HepG2 (cell line): ENCODE results near the gene BIN1. TPM values are rescaled to one million over a fixed set of nuclear protein-coding genes. Genes with fewer than 3 reads are reported as not detected.

ENCODE experiments used
- ATAC-seq: fragments of 200-7000 bp; cut with Tn5 transposase; 3 replicates; pipeline ENCODE4 v1.9.1; 2020; ENCODE audit warnings: mild to moderate bottlenecking, moderate library complexity
- BruUV-seq: library from RNA; stranded (reverse); fragments of 400-500 nt; replicated peaks from 2 replicates; lab custom pipeline; 2021; lab: Mats Ljungman, UMichigan
- CTCF ChIA-PET: fragments of 300-600 bp; formaldehyde crosslinking; extraction: SDS; loops from one replicate; lab custom pipeline; 2021; ENCODE audit warnings: low total read pairs, inconsistent platforms, low intra/inter-chr PET ratio; lab: Yijun Ruan, JAX
- POLR2A ChIA-PET: fragments of 350-600 bp; sonication (Branson Sonifier 250); formaldehyde crosslinking; loops from one replicate; lab custom pipeline; 2020; ENCODE audit warnings: antibody characterized with exemption, inconsistent platforms; lab: Yijun Ruan, JAX
- DNase-seq: peaks from one replicate; pipeline ENCODE4 v3.0.0-alpha.2; 2015; ENCODE audit warnings: low spot score
- FAIRE-seq: peaks from 3 replicates; lab custom pipeline; 2011; peaks lifted over from hg19 to GRCh38; lab: Jason Lieb, UNC
- H2AFZ ChIP-seq: one replicate; pipeline ENCODE4 v1.6.1; 2011; ENCODE audit warnings: low read length, inconsistent platforms
- H3K27ac ChIP-seq: fragments of 300-600 bp; 3 replicates; pipeline ENCODE4 v1.8.0; 2011; ENCODE audit warnings: mixed run types, mild to moderate bottlenecking, mixed read lengths, low read length, inconsistent platforms; ENCODE audit not compliant: insufficient read depth; ENCODE audit errors: extremely low read length
- H3K27me3 ChIP-seq, 2 experiments: fragments of 200-600 bp in 1 of 2; 2 replicates in 1 of 2; 3 replicates in 1 of 2; pipeline versions ENCODE4 v1.6.0 to v1.8.0; 2011; ENCODE audit warnings: low read length in 2 of 2, mild to moderate bottlenecking in 2 of 2, moderate library complexity in 2 of 2, inconsistent platforms in 1 of 2; ENCODE audit not compliant: insufficient read depth in 2 of 2, control insufficient read depth in 1 of 2
- H3K36me3 ChIP-seq, 2 experiments: fragments of 200-600 bp in 1 of 2; replicated peaks in 1 of 2; 2 replicates in 1 of 2; 3 replicates in 1 of 2; pipeline versions ENCODE4 v1.5.1 to v1.8.0; 2011; ENCODE audit warnings: low read length in 2 of 2, inconsistent platforms in 1 of 2; ENCODE audit not compliant: insufficient read depth in 2 of 2, control insufficient read depth in 1 of 2
- H3K4me1 ChIP-seq: 2 replicates; pipeline ENCODE4 v1.5.1; 2012; ENCODE audit warnings: low read length, inconsistent platforms; ENCODE audit not compliant: insufficient read depth
- H3K4me2 ChIP-seq: 2 replicates; pipeline ENCODE4 v1.6.0; 2011; ENCODE audit warnings: low read depth, low read length, inconsistent platforms
- H3K4me3 ChIP-seq, 3 experiments: fragments of 200-600 bp in 1 of 3; sonication (generic), shearing (Covaris generic) in 1 of 3; replicated peaks in 1 of 3; 2 replicates each; pipeline ENCODE4 v1.5.1; 2011 to 2016; ENCODE audit warnings: low read length in 3 of 3, inconsistent platforms in 2 of 3, low read depth in 2 of 3, mild to moderate bottlenecking in 2 of 3, control low read depth in 1 of 3, mixed read lengths in 1 of 3; ENCODE audit not compliant: insufficient read depth in 1 of 3
- H3K79me2 ChIP-seq: one replicate; pipeline ENCODE4 v1.6.1; 2011; ENCODE audit warnings: low read length, inconsistent platforms; ENCODE audit not compliant: insufficient read depth
- H3K9ac ChIP-seq: 2 replicates; pipeline ENCODE4 v1.6.0; 2011; ENCODE audit warnings: mild to moderate bottlenecking, low read depth, low read length, inconsistent platforms; ENCODE audit not compliant: insufficient read depth
- H3K9me3 ChIP-seq: 2 replicates; pipeline ENCODE4 v1.5.1; 2012; ENCODE audit warnings: mild to moderate bottlenecking, low read length
- H4K20me1 ChIP-seq: 2 replicates; pipeline ENCODE4 v1.6.0; 2011; ENCODE audit warnings: inconsistent platforms, mild to moderate bottlenecking, low read length, moderate library complexity; ENCODE audit not compliant: insufficient read depth
- CEBPG ChIP-seq: IDR thresholded peaks from 2 replicates; pipeline ENCODE4 v1.6.1; 2016
- CERS6 ChIP-seq: sonication (generic); formaldehyde crosslinking; IDR thresholded peaks from 2 replicates; pipeline ENCODE4 v1.5.0; 2020; ENCODE audit warnings: missing genetic modification reagents
- CTCF ChIP-seq: sonication (generic); formaldehyde crosslinking; IDR thresholded peaks from 2 replicates; pipeline ENCODE4 v1.5.0; 2020; ENCODE audit warnings: mild to moderate bottlenecking, missing genetic modification reagents, moderate library complexity
- GABPB1 ChIP-seq: IDR thresholded peaks from 2 replicates; pipeline ENCODE4 v1.6.1; 2016; ENCODE audit warnings: mild to moderate bottlenecking, missing genetic modification reagents, moderate library complexity, missing compliant biosample characterization
- GTF3A ChIP-seq: sonication (generic); formaldehyde crosslinking; conservative IDR thresholded peaks from 2 replicates; pipeline ENCODE4 v1.4.0; 2020; ENCODE audit warnings: mild to moderate bottlenecking, missing genetic modification reagents
- HIVEP1 ChIP-seq: sonication (generic); formaldehyde crosslinking; IDR thresholded peaks from 2 replicates; pipeline ENCODE4 v1.4.0; 2020; ENCODE audit warnings: mild to moderate bottlenecking, missing genetic modification reagents
- JARID2 ChIP-seq: sonication (generic); formaldehyde crosslinking; IDR thresholded peaks from 2 replicates; pipeline ENCODE4 v1.8.1; 2023; ENCODE audit warnings: missing genetic modification reagents, inconsistent platforms; ENCODE audit not compliant: insufficient replicate concordance
- KDM1A ChIP-seq: IDR thresholded peaks from 2 replicates; pipeline ENCODE4 v1.6.1; 2016; ENCODE audit warnings: missing compliant biosample characterization
- KDM6A ChIP-seq: IDR thresholded peaks from 2 replicates; pipeline ENCODE4 v1.6.1; 2016; ENCODE audit warnings: low read depth
- MIER2 ChIP-seq: IDR thresholded peaks from 2 replicates; pipeline ENCODE4 v1.6.1; 2016; ENCODE audit warnings: missing biosample characterization, missing genetic modification reagents
- PHF21A ChIP-seq: sonication (generic); formaldehyde crosslinking; IDR thresholded peaks from 2 replicates; pipeline ENCODE4 v1.5.0; 2020; ENCODE audit warnings: mild to moderate bottlenecking, missing genetic modification reagents
- POLR2A ChIP-seq, 2 experiments: IDR thresholded peaks; 2 replicates each; pipeline ENCODE4 v1.6.1; 2011; ENCODE audit warnings: low read depth in 2 of 2, low read length in 2 of 2, mild to moderate bottlenecking in 1 of 2, moderate library complexity in 1 of 2; ENCODE audit not compliant: insufficient read depth in 1 of 2
- RXRA ChIP-seq: sonication (generic); formaldehyde crosslinking; IDR thresholded peaks from 2 replicates; pipeline ENCODE4 v1.5.1; 2020; ENCODE audit warnings: missing genetic modification reagents
- SMARCC2 ChIP-seq: fragments of 450-650 bp; IDR thresholded peaks from 2 replicates; pipeline ENCODE4 v1.6.1; 2017; ENCODE audit warnings: antibody characterized with exemption, mild to moderate bottlenecking
- SYNCRIP ChIP-seq: fragments of 200-400 bp; formaldehyde crosslinking; IDR thresholded peaks from 2 replicates; pipeline ENCODE4 v1.6.1; 2018; ENCODE audit warnings: mild to moderate bottlenecking, low read depth, low read length; ENCODE audit not compliant: insufficient read depth
- ZKSCAN1 ChIP-seq: fragments of 150-350 bp; IDR thresholded peaks from 2 replicates; pipeline ENCODE4 v1.6.1; 2014; ENCODE audit warnings: low read length
- ZNF326 ChIP-seq: sonication (generic); formaldehyde crosslinking; IDR thresholded peaks from 2 replicates; pipeline ENCODE4 v1.4.0; 2020; ENCODE audit warnings: missing genetic modification reagents, borderline replicate concordance
- ZNF558 ChIP-seq: sonication (generic); formaldehyde crosslinking; IDR thresholded peaks from 2 replicates; pipeline ENCODE4 v1.9.0; 2022; ENCODE audit warnings: mild to moderate bottlenecking, missing genetic modification reagents, borderline replicate concordance
- ZNF615 ChIP-seq: sonication (generic); formaldehyde crosslinking; IDR thresholded peaks from 2 replicates; pipeline ENCODE4 v1.5.0; 2020; ENCODE audit warnings: mild to moderate bottlenecking, missing genetic modification reagents, borderline replicate concordance
- ZNF788 ChIP-seq: sonication (generic); formaldehyde crosslinking; IDR thresholded peaks from 2 replicates; pipeline ENCODE4 v1.5.0; 2020; ENCODE audit warnings: mild to moderate bottlenecking, missing genetic modification reagents, borderline replicate concordance
- ZNF792 ChIP-seq: IDR thresholded peaks from 2 replicates; pipeline ENCODE4 v1.6.1; 2016
- ZSCAN30 ChIP-seq: sonication (generic); formaldehyde crosslinking; IDR thresholded peaks from 2 replicates; pipeline ENCODE4 v1.5.0; 2020; ENCODE audit warnings: mild to moderate bottlenecking, missing genetic modification reagents
- ZUFSP ChIP-seq: sonication (generic); formaldehyde crosslinking; IDR thresholded peaks from 2 replicates; pipeline ENCODE4 v1.9.0; 2021; ENCODE audit warnings: missing genetic modification reagents, mild to moderate bottlenecking, borderline replicate concordance
- WGBS: methylation state at CpG from one replicate; pipeline ENCODE4 v1.1.6; 2017; ENCODE audit warnings: low lambda C conversion rate; 5-methylcytosine and 5-hydroxymethylcytosine counted together
- in situ Hi-C: cut with HindIII; loops from 2 replicates; pipeline ENCODE4 v1.10.0; 2017; ENCODE audit warnings: low pct_unique_long_range_greater_than_20kb; ENCODE audit not compliant: extremely low pct_ligation_motif_present
- intact Hi-C: fragments of 100-400 bp; cut with micrococcal nuclease; formaldehyde crosslinking; loops from one replicate; pipeline ENCODE4 v1.10.0; 2022; ENCODE audit not compliant: unreplicated experiment
- polyA plus RNA-seq, 8 experiments: library from polyadenylated mRNA; depleted of rRNA in 3 of 8; stranded (reverse) in 7 of 8; unstranded in 1 of 8; fragments of >200 nt; fragmentation: Illumina TruSeq in 4 of 8; extraction: Trizol in 4 of 8; gene quantifications; 2 replicates each; pipeline versions ENCODE4 v1.2.1 to v1.2.3, GENCODE V29; 2011 to 2016; ENCODE audit warnings: low read depth in 4 of 8, missing spikeins in 1 of 8, mixed read lengths in 1 of 8; ENCODE audit not compliant: insufficient read depth in 1 of 8
- total RNA-seq, 5 experiments: library from RNA; depleted of rRNA; stranded (reverse); fragments of >200 nt; fragmentation: Illumina TruSeq; extraction: Trizol; gene quantifications; 2 replicates each; pipeline ENCODE4 v1.2.3, GENCODE V29; 2016; ENCODE audit warnings: low read depth in 1 of 5

The BIN1 gene
- total and polyA plus RNA-seq, 2 of the 13 experiments (the other 11 are each of a cell fraction or from before 2014, with no cell fraction given) = 0.93 to 1.2 TPM

- H2AFZ ChIP-seq = no peak overlapping the region
- POLR2A ChIA-PET = no interaction called here
- H3K79me2 ChIP-seq = no peaks in the 10 kb centered on the region
- no peak overlapping the region for H3K4me2 ChIP-seq
- BruUV-seq = no TSS peak
- no peaks in the 10 kb centered on the region for H3K9me3 ChIP-seq
- H3K4me3 ChIP-seq = no peak overlapping the region
- H3K27ac ChIP-seq = no peak overlapping the region
- CTCF ChIA-PET = no interaction called here
- intact Hi-C loops (no loop called here), in situ Hi-C loops (no loop called here)
- H4K20me1 ChIP-seq = no peaks in the 10 kb centered on the region
- peaks cover 24% of the 10 kb centered on the region for H3K4me1 ChIP-seq
- no peaks in the 10 kb centered on the region; a peak in 1 of 5 replicates for H3K27me3 ChIP-seq
- peak; percentile 29 for DNase-seq
- H3K9ac ChIP-seq = no peak overlapping the region
- 43% methylated on average over 8 of the region's 9 CpGs for WGBS
- FAIRE-seq = no peak
- peak; percentile 40 for ATAC-seq
- no peaks in the 10 kb centered on the region for H3K36me3 ChIP-seq
- no peak for TF ChIP-seq ZUFSP (CRISPR knock-in tag)
- no peak for TF ChIP-seq HIVEP1
- TF ChIP-seq ZNF558 (CRISPR knock-in tag) = no peak
- TF ChIP-seq ZNF792 (CRISPR knock-in tag) = no peak
- no peak for TF ChIP-seq ZNF326
- TF ChIP-seq GTF3A (CRISPR knock-in tag) = no peak
- no peak for TF ChIP-seq KDM1A
- no peak for TF ChIP-seq JARID2 (CRISPR knock-in tag)
- TF ChIP-seq POLR2A (IDR thresholded peaks at IDR 0.05; ENCODE audit: insufficient read depth in 1 of 2, low read depth in 2 of 2, low read length in 2 of 2) = no peak
- no peak for TF ChIP-seq MIER2 (CRISPR knock-in tag)
- no peak for TF ChIP-seq SMARCC2
- TF ChIP-seq ZNF615 = no peak
- TF ChIP-seq RXRA = peak; percentile 67
- no peak for TF ChIP-seq ZSCAN30 (CRISPR knock-in tag)
- no peak for TF ChIP-seq PHF21A
- TF ChIP-seq CEBPG = peak; percentile 92
- peak; percentile 68 for TF ChIP-seq GABPB1 (CRISPR knock-in tag)
- TF ChIP-seq ZNF788 (CRISPR knock-in tag) = no peak
- no peak for TF ChIP-seq KDM6A (CRISPR knock-in tag)
- peak; percentile 49 for TF ChIP-seq CTCF (CRISPR knock-in tag)
- no peak for TF ChIP-seq ZKSCAN1
- TF ChIP-seq CERS6 (CRISPR knock-in tag) = no peak
- TF ChIP-seq SYNCRIP = no peak
Observed at GRCh38 chr2:127071901-127072328, 35.0 kb downstream of the BIN1 start.
